AG09319 (cell line): ENCODE measurements around the gene DLGAP1.

Source experiments
- DNase-seq: peaks from one replicate; pipeline ENCODE4 v3.0.0-alpha.2; 2010; ENCODE audit warnings: low read depth; ENCODE audit errors: extremely low read depth
- CTCF ChIP-seq: IDR thresholded peaks from 2 replicates; pipeline ENCODE4 v1.5.1; 2011; ENCODE audit warnings: low read depth, mild to moderate bottlenecking, inconsistent platforms, low read length, moderate library complexity

Gene DLGAP1

GRCh38 chr18:4236940-4237663 is 218.0 kb downstream of the DLGAP1 start:
- no peak for TF ChIP-seq CTCF
- DNase-seq, result no peak

- TF ChIP-seq CTCF, result no peak
- DNase-seq, result no peak
Measured at GRCh38 chr18:4233468-4233867, 221.6 kb downstream of the DLGAP1 start.

- DNase-seq, result no peak
- TF ChIP-seq CTCF, result no peak
Measured at GRCh38 chr18:4232656-4233055, 222.5 kb downstream of the DLGAP1 start.

GRCh38 chr18:4231260-4231659 is 223.8 kb downstream of the DLGAP1 start:
- no peak for TF ChIP-seq CTCF
- DNase-seq, result no peak

GRCh38 chr18:4230450-4231168 is 224.5 kb downstream of the DLGAP1 start:
- DNase-seq, result no peak
- no peak for TF ChIP-seq CTCF

- no peak for DNase-seq
- TF ChIP-seq CTCF, result no peak
Measured at GRCh38 chr18:4224031-4224704, 230.9 kb downstream of the DLGAP1 start.
